CD4-positive, alpha-beta T cell (primary cell): Measurements from ENCODE around the gene CEP72. TPM values are rescaled to one million over a fixed set of nuclear protein-coding genes. Genes with fewer than 3 reads are reported as not detected.

Source experiments
- ATAC-seq: fragments of 200-7000 bp; cut with Tn5 transposase; one replicate; pipeline ENCODE4 v1.10.0; 2022; ENCODE audit warnings: mild to moderate bottlenecking; ENCODE audit not compliant: poor library complexity
- CTCF ChIA-PET: fragments of 350-600 bp; sonication (Branson Sonifier 250); formaldehyde crosslinking; loops from one replicate; lab custom pipeline; 2021; ENCODE audit warnings: antibody characterized with exemption, inconsistent platforms; lab: Charles Lee
- POLR2A ChIA-PET: fragments of 350-600 bp; sonication (Branson Sonifier 250); formaldehyde crosslinking; loops from one replicate; lab custom pipeline; 2021; ENCODE audit warnings: antibody characterized with exemption, inconsistent platforms; lab: Charles Lee
- DNase-seq, 14 experiments: peaks; one replicate each; pipeline ENCODE4 v3.0.0-alpha.2; 2013 to 2020; ENCODE audit warnings: mixed read lengths in 2 of 14
- H3K27ac ChIP-seq, 2 donors: one replicate each; pipeline versions ENCODE4 v1.5.1 to v1.7.0; 2013; ENCODE audit warnings: low read length in 2 of 2, low read depth in 1 of 2, mild to moderate bottlenecking in 1 of 2
- H3K27me3 ChIP-seq, 2 experiments: 1 replicate in 1 of 2; 2 replicates in 1 of 2; pipeline versions ENCODE4 v1.6.1 to v1.7.0; 2013; ENCODE audit warnings: low read length in 2 of 2, control low read depth in 1 of 2, mild to moderate bottlenecking in 1 of 2, moderate library complexity in 1 of 2; ENCODE audit not compliant: insufficient read depth in 2 of 2, control insufficient read depth in 1 of 2
- H3K36me3 ChIP-seq: one replicate; pipeline ENCODE4 v1.6.1; 2013; ENCODE audit warnings: low read length, control low read depth; ENCODE audit not compliant: insufficient read depth
- H3K4me1 ChIP-seq: one replicate; pipeline ENCODE4 v1.6.1; 2013; ENCODE audit warnings: low read length, control low read depth; ENCODE audit not compliant: insufficient read depth
- H3K4me3 ChIP-seq: one replicate; pipeline ENCODE4 v1.5.1; 2013; ENCODE audit warnings: mild to moderate bottlenecking, low read length, moderate library complexity
- H3K9me3 ChIP-seq, 2 experiments: 1 replicate in 1 of 2; 2 replicates in 1 of 2; pipeline versions ENCODE4 v1.6.1 to v1.7.0; 2013; ENCODE audit warnings: low read length in 2 of 2, mild to moderate bottlenecking in 2 of 2, control low read depth in 1 of 2, moderate library complexity in 1 of 2; ENCODE audit not compliant: control insufficient read depth in 1 of 2, insufficient read depth in 1 of 2
- H3K27ac Mint-ChIP-seq: one replicate; pipeline ENCODE4 v1.8.0; 2020; ENCODE audit warnings: mixed read lengths
- H3K27me3 Mint-ChIP-seq: one replicate; pipeline ENCODE4 v1.8.0; 2021; ENCODE audit warnings: mixed read lengths
- H3K36me3 Mint-ChIP-seq: one replicate; pipeline ENCODE4 v1.8.0; 2021; ENCODE audit warnings: low read depth, mixed read lengths
- H3K4me1 Mint-ChIP-seq: one replicate; pipeline ENCODE4 v1.8.0; 2021; ENCODE audit warnings: low read depth, mixed read lengths
- H3K4me3 Mint-ChIP-seq: one replicate; pipeline ENCODE4 v1.8.0; 2020; ENCODE audit warnings: mild to moderate bottlenecking, mixed read lengths
- H3K9me3 Mint-ChIP-seq: one replicate; pipeline ENCODE4 v1.8.0; 2020; ENCODE audit warnings: mixed read lengths
- CTCF ChIP-seq: fragments of 200-600 bp; IDR thresholded peaks from one replicate; pipeline ENCODE4 v1.8.0; 2022; ENCODE audit warnings: antibody characterized with exemption, mild to moderate bottlenecking
- intact Hi-C, 2 experiments: fragments of 100-400 bp; cut with DNase I in 1 of 2; cut with micrococcal nuclease in 1 of 2; formaldehyde crosslinking; loops; one replicate each; pipeline versions ENCODE4 v1.15.1 to v1.9.0; 2023 to 2025; cut with DNase I, micrococcal nuclease
- total RNA-seq, 174 experiments: library from RNA in 2 of 174; stranded (reverse) in 2 of 174; gene quantifications; one replicate each; pipeline ENCODE4 v1.2.3 and lab custom pipeline; 2021 to 2026

CEP72 gene
- total RNA-seq, 2 experiments from 2014 or later: 7.6 to 8.0 TPM

GRCh38 chr5:622946-623522, 10.9 kb downstream of the CEP72 start:
- H3K36me3 Mint-ChIP-seq: peaks cover 73% of the 10 kb centered on the region
- ChIA-PET POLR2A (no interaction called here), CTCF (interaction anchor here (0.6 kb wide), 1 partner anchor 8 kb away, joined by 3 read pairs; no protein-coding TSS in a partner anchor)
- Histone ChIP-seq H3K4me3 (no peak overlapping the region), H3K9me3 (no peaks in the 10 kb centered on the region), H3K27ac (no peak overlapping the region), H3K4me1 (no peaks in the 10 kb centered on the region), H3K36me3 (peaks cover 45% of the 10 kb centered on the region), H3K27me3 (no peaks in the 10 kb centered on the region)
- H3K27ac Mint-ChIP-seq: no peak overlapping the region
- intact Hi-C loops: no loop called here
- TF ChIP-seq CTCF: no peak
- DNase-seq (no peak), ATAC-seq (no peak)
- no peak overlapping the region for H3K4me3 Mint-ChIP-seq
- no peaks in the 10 kb centered on the region for H3K9me3 Mint-ChIP-seq
- no peaks in the 10 kb centered on the region for H3K27me3 Mint-ChIP-seq
- H3K4me1 Mint-ChIP-seq: no peaks in the 10 kb centered on the region

GRCh38 chr5:623531-623930, 11.4 kb downstream of the CEP72 start:
- no peaks in the 10 kb centered on the region for H3K9me3 ChIP-seq
- ATAC-seq (no peak), DNase-seq (no peak)
- Mint-ChIP-seq H3K4me1 (no peaks in the 10 kb centered on the region), H3K9me3 (no peaks in the 10 kb centered on the region), H3K27ac (no peak overlapping the region), H3K36me3 (peaks cover 68% of the 10 kb centered on the region), H3K27me3 (no peaks in the 10 kb centered on the region), H3K4me3 (no peak overlapping the region)
- H3K4me1 ChIP-seq: no peaks in the 10 kb centered on the region
- H3K36me3 ChIP-seq: peaks cover 45% of the 10 kb centered on the region
- H3K27ac ChIP-seq: no peak overlapping the region
- no peak for TF ChIP-seq CTCF
- ChIA-PET CTCF (interaction anchor here (0.6 kb wide), 1 partner anchor 9 kb away, joined by 3 read pairs; no protein-coding TSS in a partner anchor), POLR2A (no interaction called here)
- H3K27me3 ChIP-seq: no peaks in the 10 kb centered on the region
- H3K4me3 ChIP-seq: no peak overlapping the region
- intact Hi-C loops: no loop called here

- H3K27me3 Mint-ChIP-seq: no peaks in the 10 kb centered on the region
- H3K9me3 ChIP-seq: no peaks in the 10 kb centered on the region
- H3K9me3 Mint-ChIP-seq: no peaks in the 10 kb centered on the region
- no peaks in the 10 kb centered on the region for H3K4me1 ChIP-seq
- ChIA-PET POLR2A (no interaction called here), CTCF (no interaction called here)
- ATAC-seq (no peak), DNase-seq (no peak)
- H3K36me3 ChIP-seq: peaks cover 39% of the 10 kb centered on the region
- H3K4me3 ChIP-seq: no peak overlapping the region
- no peak overlapping the region for H3K27ac Mint-ChIP-seq
- peaks cover 64% of the 10 kb centered on the region for H3K36me3 Mint-ChIP-seq
- no peak overlapping the region for H3K27ac ChIP-seq
- no peaks in the 10 kb centered on the region for H3K27me3 ChIP-seq
- no peak for TF ChIP-seq CTCF
- intact Hi-C loops: no loop called here
- no peak overlapping the region for H3K4me3 Mint-ChIP-seq
- no peaks in the 10 kb centered on the region for H3K4me1 Mint-ChIP-seq
Observed at GRCh38 chr5:624118-624950, 12.2 kb downstream of the CEP72 start.
